HG03066 (cell line): ENCODE measurements around the gene ZNF771.

Experiments
- ATAC-seq: cut with Tn5 transposase; IDR thresholded peaks from one replicate; pipeline ENCODE4 v1.9.1; 2021; ENCODE audit warnings: low read depth; ENCODE audit not compliant: unreplicated experiment

Gene ZNF771

GRCh38 chr16:30397776-30398660 lies 9.4 kb upstream of the ZNF771 start:
- ATAC-seq: no peak

- no peak for ATAC-seq
Measured at GRCh38 chr16:30398661-30399434, 8.6 kb upstream of the ZNF771 start.

- ATAC-seq: no peak
Measured at GRCh38 chr16:30399435-30400186, 7.8 kb upstream of the ZNF771 start.

- ATAC-seq: no peak
Measured at GRCh38 chr16:30401768-30402425, 5.5 kb upstream of the ZNF771 start.

- ATAC-seq: no peak
Measured at GRCh38 chr16:30406795-30407101, 658 bp upstream of the ZNF771 start.

GRCh38 chr16:30407804-30408534 lies 563 bp downstream of the ZNF771 start:
- ATAC-seq: no peak

GRCh38 chr16:30409125-30410060 lies 2.0 kb downstream of the ZNF771 start:
- ATAC-seq: peak; percentile 53

GRCh38 chr16:30413112-30413806 lies 5.9 kb downstream of the ZNF771 start:
- no peak for ATAC-seq

- no peak for ATAC-seq
Measured at GRCh38 chr16:30414159-30414558, 6.8 kb downstream of the ZNF771 start.

- no peak for ATAC-seq
Measured at GRCh38 chr16:30416047-30416603, 8.7 kb downstream of the ZNF771 start.

- no peak for ATAC-seq
Measured at GRCh38 chr16:30416624-30417528, 9.5 kb downstream of the ZNF771 start.

- ATAC-seq: peak; percentile 56
Measured at GRCh38 chr16:30417529-30418349, 10.3 kb downstream of the ZNF771 start.

GRCh38 chr16:30418350-30419181 lies 11.2 kb downstream of the ZNF771 start:
- no peak for ATAC-seq

GRCh38 chr16:30421010-30421409 lies 13.6 kb downstream of the ZNF771 start:
- no peak for ATAC-seq

GRCh38 chr16:30428055-30428454 lies 20.6 kb downstream of the ZNF771 start:
- no peak for ATAC-seq

GRCh38 chr16:30429418-30429677 lies 21.9 kb downstream of the ZNF771 start:
- no peak for ATAC-seq
